CD8-positive, alpha-beta memory T cell (primary cell): ENCODE data around the gene DDI2. TPM values are rescaled to one million over a fixed set of nuclear protein-coding genes. Genes with fewer than 3 reads are reported as not detected.
A peak's percentile ranks its signal among the peaks of the same experiment; 100 is the strongest.

Source experiments
- CTCF ChIA-PET: fragments of 350-600 bp; sonication (Branson Sonifier 250); formaldehyde crosslinking; loops from one replicate; lab custom pipeline; 2021; ENCODE audit warnings: antibody characterized with exemption; lab: Charles Lee
- POLR2A ChIA-PET: fragments of 350-600 bp; sonication (Branson Sonifier 250); formaldehyde crosslinking; loops from one replicate; lab custom pipeline; 2021; ENCODE audit warnings: antibody characterized with exemption; lab: Charles Lee
- DNase-seq, 5 donors: peaks; one replicate each; pipeline versions ENCODE4 v3.0.0 to v3.0.0-alpha.2; 2020 to 2022; ENCODE audit warnings: mixed read lengths in 1 of 5
- H3K27ac ChIP-seq: one replicate; pipeline ENCODE4 v1.7.0; 2013; ENCODE audit warnings: low read depth, mild to moderate bottlenecking, low read length, moderate library complexity
- H3K27me3 ChIP-seq: 2 replicates; pipeline ENCODE4 v1.7.0; 2013; ENCODE audit warnings: low read length, mild to moderate bottlenecking; ENCODE audit not compliant: insufficient read depth, poor library complexity, severe bottlenecking
- H3K36me3 ChIP-seq: 2 replicates; pipeline ENCODE4 v1.7.0; 2013; ENCODE audit warnings: mild to moderate bottlenecking, low read length, moderate library complexity; ENCODE audit not compliant: insufficient read depth
- H3K4me1 ChIP-seq: 2 replicates; pipeline ENCODE4 v1.7.0; 2013; ENCODE audit warnings: mild to moderate bottlenecking, low read length, moderate library complexity; ENCODE audit not compliant: insufficient read depth
- H3K4me3 ChIP-seq: 2 replicates; pipeline ENCODE4 v1.7.0; 2013; ENCODE audit warnings: mild to moderate bottlenecking, low read length
- H3K9me3 ChIP-seq: 2 replicates; pipeline ENCODE4 v1.7.0; 2013; ENCODE audit warnings: mild to moderate bottlenecking, low read length
- H3K27ac Mint-ChIP-seq, 8 donors: one replicate each; pipeline ENCODE4 v1.8.0; 2020 to 2021; ENCODE audit warnings: mixed read lengths in 8 of 8, mild to moderate bottlenecking in 6 of 8, inconsistent platforms in 3 of 8, moderate library complexity in 3 of 8
- H3K27me3 Mint-ChIP-seq, 2 donors: one replicate each; pipeline ENCODE4 v1.8.0; 2020 to 2021; ENCODE audit warnings: mixed read lengths in 2 of 2, mild to moderate bottlenecking in 1 of 2, moderate library complexity in 1 of 2
- H3K36me3 Mint-ChIP-seq, 3 donors: one replicate each; pipeline ENCODE4 v1.8.0; 2020 to 2021; ENCODE audit warnings: mixed read lengths in 3 of 3, inconsistent platforms in 1 of 3, mild to moderate bottlenecking in 1 of 3
- H3K4me1 Mint-ChIP-seq, 3 donors: one replicate each; pipeline ENCODE4 v1.8.0; 2020 to 2021; ENCODE audit warnings: mixed read lengths in 3 of 3, inconsistent platforms in 1 of 3, mild to moderate bottlenecking in 1 of 3
- H3K4me3 Mint-ChIP-seq, 7 donors: one replicate each; pipeline ENCODE4 v1.8.0; 2020 to 2021; ENCODE audit warnings: mixed read lengths in 7 of 7, mild to moderate bottlenecking in 6 of 7, moderate library complexity in 4 of 7, inconsistent platforms in 2 of 7
- H3K9me3 Mint-ChIP-seq, 5 donors: one replicate each; pipeline ENCODE4 v1.8.0; 2020 to 2022; ENCODE audit warnings: mixed read lengths in 5 of 5, mild to moderate bottlenecking in 3 of 5, moderate library complexity in 2 of 5, inconsistent platforms in 1 of 5
- polyA plus RNA-seq: library from polyadenylated mRNA; unstranded; fragments of 300-500 nt; fragmentation: Illumina TruSeq; gene quantifications from one replicate; pipeline ENCODE4 v1.2.3, GENCODE V29; 2021
- total RNA-seq, 2 experiments: library from RNA; stranded (reverse); gene quantifications; one replicate each; pipeline ENCODE4 v1.2.3, GENCODE V29; 2021

The DDI2 gene
- total and polyA plus RNA-seq, 3 experiments from 2014 or later = 6.1 to 50.4 (median 47.8) TPM

GRCh38 chr1:15628003-15628402 is 10.7 kb downstream of the DDI2 start:
- no peak overlapping the region for H3K4me3 ChIP-seq
- Mint-ChIP-seq H3K4me1 (peaks cover 27 to 46% (median 43%) of the 10 kb centered on the region in 3 donors), H3K36me3 (peaks cover 0 to 68% (median 17%) of the 10 kb centered on the region in 3 donors), H3K9me3 (no peaks in the 10 kb centered on the region), H3K27ac (peak overlapping the region in 5 of 8 donors; percentile 4 to 81 (median 66)), H3K4me3 (no peak overlapping the region), H3K27me3 (no peaks in the 10 kb centered on the region)
- no peaks in the 10 kb centered on the region for H3K9me3 ChIP-seq
- H3K27me3 ChIP-seq = no peaks in the 10 kb centered on the region
- ChIA-PET CTCF (no interaction called here), POLR2A (no interaction called here)
- no peak for DNase-seq
- H3K36me3 ChIP-seq = peaks cover 11% of the 10 kb centered on the region
- H3K4me1 ChIP-seq = peaks cover 9% of the 10 kb centered on the region
- H3K27ac ChIP-seq = peak overlapping the region; percentile 22

GRCh38 chr1:15633756-15634420 is 16.6 kb downstream of the DDI2 start:
- Mint-ChIP-seq H3K4me1 (peaks cover 3 to 6% (median 4%) of the 10 kb centered on the region in 3 donors), H3K27me3 (no peaks in the 10 kb centered on the region), H3K36me3 (peaks cover 0 to 87% (median 21%) of the 10 kb centered on the region in 3 donors), H3K4me3 (no peak overlapping the region), H3K27ac (peak overlapping the region in 1 of 8 donors; percentile 76), H3K9me3 (no peaks in the 10 kb centered on the region)
- no peaks in the 10 kb centered on the region for H3K27me3 ChIP-seq
- ChIA-PET CTCF (interaction anchor here (0.6 kb wide), 1 partner anchor 108 kb away, joined by 4 read pairs; no protein-coding TSS in a partner anchor), POLR2A (no interaction called here)
- no peak overlapping the region for H3K4me3 ChIP-seq
- peaks cover 52% of the 10 kb centered on the region for H3K36me3 ChIP-seq
- no peak overlapping the region for H3K27ac ChIP-seq
- no peak for DNase-seq
- no peaks in the 10 kb centered on the region for H3K4me1 ChIP-seq
- H3K9me3 ChIP-seq = no peaks in the 10 kb centered on the region

- Histone ChIP-seq H3K36me3 (peaks cover 53% of the 10 kb centered on the region), H3K27ac (no peak overlapping the region), H3K27me3 (no peaks in the 10 kb centered on the region), H3K4me3 (no peak overlapping the region), H3K4me1 (no peaks in the 10 kb centered on the region), H3K9me3 (no peaks in the 10 kb centered on the region)
- Mint-ChIP-seq H3K27ac (no peak overlapping the region), H3K9me3 (no peaks in the 10 kb centered on the region), H3K27me3 (no peaks in the 10 kb centered on the region), H3K4me1 (peaks cover 0 to 3% (median 1%) of the 10 kb centered on the region in 3 donors), H3K4me3 (no peak overlapping the region), H3K36me3 (peaks cover 4 to 90% (median 20%) of the 10 kb centered on the region in 3 donors)
- DNase-seq = no peak
- ChIA-PET CTCF (no interaction called here), POLR2A (no interaction called here)
These were observed 19.2 kb downstream of the DDI2 start for GRCh38 chr1:15636436-15636835.

- H3K27me3 Mint-ChIP-seq = no peaks in the 10 kb centered on the region
- POLR2A ChIA-PET = no interaction called here
- Histone ChIP-seq H3K27ac (no peak overlapping the region), H3K36me3 (peaks cover 52% of the 10 kb centered on the region), H3K27me3 (no peaks in the 10 kb centered on the region), H3K4me1 (no peaks in the 10 kb centered on the region), H3K4me3 (no peak overlapping the region), H3K9me3 (no peaks in the 10 kb centered on the region)
- no peak overlapping the region for H3K4me3 Mint-ChIP-seq
- no peaks in the 10 kb centered on the region for H3K9me3 Mint-ChIP-seq
- peaks cover 0 to 4% (median 3%) of the 10 kb centered on the region in 3 donors for H3K4me1 Mint-ChIP-seq
- peaks cover 4 to 87% (median 22%) of the 10 kb centered on the region in 3 donors for H3K36me3 Mint-ChIP-seq
- no peak overlapping the region for H3K27ac Mint-ChIP-seq
- CTCF ChIA-PET = no interaction called here
- DNase-seq = no peak
These were observed 20.6 kb downstream of the DDI2 start for GRCh38 chr1:15637826-15638225.

- no peaks in the 10 kb centered on the region for H3K27me3 Mint-ChIP-seq
- DNase-seq = no peak
- H3K9me3 Mint-ChIP-seq = no peaks in the 10 kb centered on the region
- CTCF ChIA-PET = no interaction called here
- no peak overlapping the region for H3K4me3 Mint-ChIP-seq
- no peak overlapping the region for H3K27ac Mint-ChIP-seq
- H3K36me3 ChIP-seq = peaks cover 50% of the 10 kb centered on the region
- H3K4me3 ChIP-seq = no peak overlapping the region
- H3K27ac ChIP-seq = no peak overlapping the region
- POLR2A ChIA-PET = no interaction called here
- peaks cover 3 to 4% (median 4%) of the 10 kb centered on the region in 3 donors for H3K4me1 Mint-ChIP-seq
- H3K27me3 ChIP-seq = no peaks in the 10 kb centered on the region
- H3K9me3 ChIP-seq = no peaks in the 10 kb centered on the region
- H3K4me1 ChIP-seq = no peaks in the 10 kb centered on the region
- peaks cover 4 to 87% (median 23%) of the 10 kb centered on the region in 3 donors for H3K36me3 Mint-ChIP-seq
These were observed 22.0 kb downstream of the DDI2 start for GRCh38 chr1:15639262-15639661.

GRCh38 chr1:15639931-15640330 is 22.7 kb downstream of the DDI2 start:
- no peaks in the 10 kb centered on the region for H3K9me3 ChIP-seq
- POLR2A ChIA-PET = no interaction called here
- Mint-ChIP-seq H3K4me1 (peaks cover 3 to 4% (median 4%) of the 10 kb centered on the region in 3 donors), H3K9me3 (no peaks in the 10 kb centered on the region), H3K27ac (peak overlapping the region in 2 of 8 donors; percentile 43 to 75), H3K27me3 (no peaks in the 10 kb centered on the region), H3K36me3 (peaks cover 5 to 86% (median 22%) of the 10 kb centered on the region in 3 donors), H3K4me3 (no peak overlapping the region)
- H3K4me3 ChIP-seq = no peak overlapping the region
- no peaks in the 10 kb centered on the region for H3K27me3 ChIP-seq
- DNase-seq = no peak
- no peaks in the 10 kb centered on the region for H3K4me1 ChIP-seq
- H3K27ac ChIP-seq = no peak overlapping the region
- H3K36me3 ChIP-seq = peaks cover 50% of the 10 kb centered on the region
- CTCF ChIA-PET = no interaction called here

GRCh38 chr1:15640667-15641066 is 23.4 kb downstream of the DDI2 start:
- Mint-ChIP-seq H3K4me3 (no peak overlapping the region), H3K9me3 (no peaks in the 10 kb centered on the region), H3K27me3 (no peaks in the 10 kb centered on the region), H3K4me1 (peaks cover 3 to 10% (median 6%) of the 10 kb centered on the region in 3 donors), H3K36me3 (peaks cover 10 to 86% (median 27%) of the 10 kb centered on the region in 3 donors), H3K27ac (peak overlapping the region in 5 of 8 donors; percentile 43 to 91 (median 82))
- ChIA-PET POLR2A (no interaction called here), CTCF (no interaction called here)
- H3K4me1 ChIP-seq = no peaks in the 10 kb centered on the region
- no peaks in the 10 kb centered on the region for H3K9me3 ChIP-seq
- no peak overlapping the region for H3K27ac ChIP-seq
- H3K4me3 ChIP-seq = no peak overlapping the region
- H3K36me3 ChIP-seq = peaks cover 46% of the 10 kb centered on the region
- DNase-seq = no peak
- no peaks in the 10 kb centered on the region for H3K27me3 ChIP-seq

GRCh38 chr1:15649937-15650336 is 32.7 kb downstream of the DDI2 start:
- H3K27me3 Mint-ChIP-seq = no peaks in the 10 kb centered on the region
- H3K9me3 Mint-ChIP-seq = no peaks in the 10 kb centered on the region
- DNase-seq = no peak
- Histone ChIP-seq H3K27me3 (no peaks in the 10 kb centered on the region), H3K27ac (no peak overlapping the region), H3K4me1 (no peaks in the 10 kb centered on the region), H3K4me3 (no peak overlapping the region), H3K36me3 (peaks cover 38% of the 10 kb centered on the region), H3K9me3 (no peaks in the 10 kb centered on the region)
- peaks cover 8 to 82% (median 21%) of the 10 kb centered on the region in 3 donors for H3K36me3 Mint-ChIP-seq
- H3K4me3 Mint-ChIP-seq = no peak overlapping the region
- POLR2A ChIA-PET = no interaction called here
- H3K4me1 Mint-ChIP-seq = peaks cover 0 to 8% (median 4%) of the 10 kb centered on the region in 3 donors
- CTCF ChIA-PET = no interaction called here
- peak overlapping the region in 1 of 8 donors; percentile 44 for H3K27ac Mint-ChIP-seq
